ENCODE measurements around the gene AEBP2. TPM values are rescaled to one million over a fixed set of nuclear protein-coding genes. Genes with fewer than 3 reads are reported as not detected.

Gene AEBP2
- total RNA-seq, 3 donors from 2014 or later (not counting 1 experiment from before 2014, with no cell fraction given): 57.1 to 79.5 (median 61.8) TPM

DNA sequence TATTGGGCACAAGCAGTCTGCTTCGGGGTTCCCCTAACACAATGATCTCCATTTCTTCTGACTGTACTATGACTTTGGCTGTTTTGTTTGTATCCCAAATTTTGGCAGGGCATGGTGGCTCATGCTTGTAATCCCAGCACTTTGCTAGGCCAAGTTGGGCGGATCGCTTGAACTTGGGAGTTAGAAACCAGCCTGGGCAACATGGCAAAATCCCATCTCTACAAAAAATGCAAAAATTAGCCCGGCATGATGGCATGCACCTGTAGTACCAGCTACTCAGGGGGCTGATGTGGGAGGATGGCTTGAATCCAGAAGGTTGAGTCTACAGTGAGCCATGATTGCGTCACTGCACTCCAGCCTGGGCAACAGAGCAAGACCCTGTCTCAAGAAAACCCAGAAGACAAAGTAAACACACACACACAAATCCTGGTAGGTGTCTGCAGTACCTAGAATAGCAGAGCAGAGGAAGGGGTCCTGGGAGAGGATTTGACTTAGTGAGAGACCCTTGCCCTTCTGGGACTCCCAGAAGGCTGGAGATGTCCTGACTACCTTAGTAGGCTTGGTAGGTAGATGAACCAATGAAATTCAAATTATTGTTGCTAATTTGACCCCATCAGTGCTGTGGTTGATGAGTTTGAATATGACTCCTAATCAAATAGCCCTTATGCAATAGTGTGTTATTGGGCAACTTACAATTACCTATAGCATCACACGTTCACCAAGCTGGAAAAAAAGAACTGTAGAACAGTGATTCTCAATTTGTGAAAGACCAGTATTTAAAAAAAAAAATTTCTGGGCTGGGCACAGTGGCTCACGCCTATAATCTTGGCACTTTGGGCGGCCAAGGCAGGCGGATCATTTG is 6.8 kb upstream of the AEBP2 start:
- no peak overlapping the region for H3K27ac Mint-ChIP-seq
- 95% methylated on average over 9 of the region's 9 CpGs for WGBS (ENCODE audit: insufficient coverage)

DNA sequence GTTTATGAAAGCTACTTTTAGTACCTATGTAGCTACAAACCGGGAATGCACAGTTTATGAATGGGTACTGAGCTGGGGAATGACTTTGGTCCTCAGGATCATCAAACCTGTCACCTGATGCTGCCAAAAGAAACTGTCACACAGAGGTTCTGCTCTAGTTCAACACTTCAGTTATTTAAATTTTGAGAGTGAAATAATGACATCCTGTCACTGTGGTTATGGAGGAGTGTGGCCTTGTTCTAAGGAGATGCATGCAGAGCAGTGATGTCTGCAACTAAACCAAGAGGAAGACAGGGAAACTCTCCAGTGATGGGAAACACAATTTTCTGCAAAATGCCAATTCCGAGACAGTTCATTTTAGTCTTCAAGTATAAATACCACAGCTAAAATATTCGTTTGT is 4.8 kb upstream of the AEBP2 start:
- Mint-ChIP-seq H3K27ac (peak overlapping the region; percentile 67 to 73), H3K4me1 (peaks cover 26 to 29% of the 10 kb centered on the region in 2 donors), H3K36me3 (no peaks in the 10 kb centered on the region), H3K4me3 (peak overlapping the region; percentile 13), H3K9me3 (no peaks in the 10 kb centered on the region), H3K27me3 (ENCODE audit: low read depth in 2 of 2) (no peaks in the 10 kb centered on the region)
- Histone ChIP-seq H3K27ac (ENCODE audit: low read length) (no peak overlapping the region), H3K9me3 (ENCODE audit: control insufficient read depth, insufficient read depth, low read length) (no peaks in the 10 kb centered on the region), H3K36me3 (ENCODE audit: control insufficient read depth, insufficient read depth, low read length) (no peaks in the 10 kb centered on the region), H3K27me3 (ENCODE audit: control insufficient read depth, insufficient read depth, low read length) (no peaks in the 10 kb centered on the region), H3K4me1 (ENCODE audit: control insufficient read depth, insufficient read depth, low read length) (peaks cover 14% of the 10 kb centered on the region), H3K4me3 (ENCODE audit: low read length) (no peak overlapping the region)
- ATAC-seq (no peak), DNase-seq (peak in 1 of 2 donors; percentile 25)
- TF ChIP-seq, protein P1, sequence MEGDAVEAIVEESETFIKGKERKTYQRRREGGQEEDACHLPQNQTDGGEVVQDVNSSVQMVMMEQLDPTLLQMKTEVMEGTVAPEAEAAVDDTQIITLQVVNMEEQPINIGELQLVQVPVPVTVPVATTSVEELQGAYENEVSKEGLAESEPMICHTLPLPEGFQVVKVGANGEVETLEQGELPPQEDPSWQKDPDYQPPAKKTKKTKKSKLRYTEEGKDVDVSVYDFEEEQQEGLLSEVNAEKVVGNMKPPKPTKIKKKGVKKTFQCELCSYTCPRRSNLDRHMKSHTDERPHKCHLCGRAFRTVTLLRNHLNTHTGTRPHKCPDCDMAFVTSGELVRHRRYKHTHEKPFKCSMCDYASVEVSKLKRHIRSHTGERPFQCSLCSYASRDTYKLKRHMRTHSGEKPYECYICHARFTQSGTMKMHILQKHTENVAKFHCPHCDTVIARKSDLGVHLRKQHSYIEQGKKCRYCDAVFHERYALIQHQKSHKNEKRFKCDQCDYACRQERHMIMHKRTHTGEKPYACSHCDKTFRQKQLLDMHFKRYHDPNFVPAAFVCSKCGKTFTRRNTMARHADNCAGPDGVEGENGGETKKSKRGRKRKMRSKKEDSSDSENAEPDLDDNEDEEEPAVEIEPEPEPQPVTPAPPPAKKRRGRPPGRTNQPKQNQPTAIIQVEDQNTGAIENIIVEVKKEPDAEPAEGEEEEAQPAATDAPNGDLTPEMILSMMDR (IDR thresholded peaks at IDR 0.05): no peak
- intact Hi-C loops (cut with micrococcal nuclease): no loop called here
- 29% methylated on average over 3 of the region's 3 CpGs for WGBS (ENCODE audit: insufficient coverage)

More for the DNA sequence above, 6.8 kb upstream of the AEBP2 start:
- Histone ChIP-seq H3K4me1 (ENCODE audit: control insufficient read depth, insufficient read depth, low read length) (peaks cover 21% of the 10 kb centered on the region), H3K27ac (ENCODE audit: low read length) (no peak overlapping the region), H3K27me3 (ENCODE audit: control insufficient read depth, insufficient read depth, low read length) (no peaks in the 10 kb centered on the region), H3K4me3 (ENCODE audit: low read length) (no peak overlapping the region), H3K9me3 (ENCODE audit: control insufficient read depth, insufficient read depth, low read length) (no peaks in the 10 kb centered on the region), H3K36me3 (ENCODE audit: control insufficient read depth, insufficient read depth, low read length) (no peaks in the 10 kb centered on the region)
- DNase-seq: no peak
- no peak overlapping the region for H3K4me3 Mint-ChIP-seq
- peaks cover 24 to 32% of the 10 kb centered on the region in 2 donors for H3K4me1 Mint-ChIP-seq
- no peak for ATAC-seq
- no peaks in the 10 kb centered on the region for H3K9me3 Mint-ChIP-seq
- no peaks in the 10 kb centered on the region for H3K27me3 Mint-ChIP-seq (ENCODE audit: low read depth in 2 of 2)
- intact Hi-C loops (cut with micrococcal nuclease): no loop called here
- H3K36me3 Mint-ChIP-seq: no peaks in the 10 kb centered on the region
- TF ChIP-seq, protein P1 (IDR thresholded peaks at IDR 0.05): no peak

DNA sequence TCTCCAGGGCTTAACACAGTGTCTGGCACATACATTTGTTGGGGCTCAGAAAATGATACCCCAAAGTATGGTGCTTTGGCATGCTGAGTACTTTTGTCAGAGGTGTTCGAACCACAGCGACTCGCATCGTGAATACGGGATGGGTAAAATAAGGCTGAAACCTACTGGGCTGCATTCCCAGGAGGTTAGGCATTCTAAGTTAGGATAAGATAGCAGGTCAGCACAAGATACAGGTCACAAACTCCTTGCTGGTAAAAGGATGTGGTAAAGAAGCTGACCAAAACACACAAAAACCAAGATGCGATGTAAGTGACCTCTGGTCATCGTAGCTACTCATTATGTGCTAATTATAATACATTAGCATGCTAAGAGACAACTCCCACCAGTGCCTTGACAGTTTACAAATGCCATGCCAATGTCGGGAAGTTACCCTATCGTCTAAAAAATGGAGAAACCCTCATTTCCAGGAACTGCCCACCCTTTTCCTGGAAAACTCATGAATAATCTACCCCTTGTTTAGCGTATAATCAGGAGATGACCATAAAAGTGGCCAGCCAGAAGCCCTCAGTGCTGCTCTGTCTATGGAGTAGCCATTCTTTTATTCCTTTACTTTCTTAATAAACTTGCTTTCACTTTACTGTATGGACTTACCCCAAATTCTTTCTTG is 3.3 kb upstream of the AEBP2 start:
- no peak for ATAC-seq
- H3K27ac ChIP-seq (ENCODE audit: low read length): no peak overlapping the region
- Mint-ChIP-seq H3K9me3 (no peaks in the 10 kb centered on the region), H3K4me3 (no peak overlapping the region), H3K4me1 (peaks cover 34 to 35% of the 10 kb centered on the region in 2 donors), H3K27ac (peak overlapping the region; percentile 67 to 73), H3K27me3 (ENCODE audit: low read depth in 2 of 2) (no peaks in the 10 kb centered on the region), H3K36me3 (no peaks in the 10 kb centered on the region)
- H3K36me3 ChIP-seq (ENCODE audit: control insufficient read depth, insufficient read depth, low read length): no peaks in the 10 kb centered on the region
- intact Hi-C loops (cut with micrococcal nuclease): no loop called here
- no peaks in the 10 kb centered on the region for H3K27me3 ChIP-seq (ENCODE audit: control insufficient read depth, insufficient read depth, low read length)
- 86% methylated on average over 10 of the region's 10 CpGs for WGBS (ENCODE audit: insufficient coverage)
- H3K9me3 ChIP-seq (ENCODE audit: control insufficient read depth, insufficient read depth, low read length): no peaks in the 10 kb centered on the region
- no peak overlapping the region for H3K4me3 ChIP-seq (ENCODE audit: low read length)
- TF ChIP-seq, protein P1 (IDR thresholded peaks at IDR 0.05): no peak
- H3K4me1 ChIP-seq (ENCODE audit: control insufficient read depth, insufficient read depth, low read length): peaks cover 14% of the 10 kb centered on the region
- no peak for DNase-seq

Measured in natural killer cell (primary cell).